HepG2 (cell line): ENCODE results near the gene SAMD14. TPM values are rescaled to one million over a fixed set of nuclear protein-coding genes. Genes with fewer than 3 reads are reported as not detected.

Experiments used
- ARHGAP35 ChIP-seq: sonication (generic); formaldehyde crosslinking; IDR thresholded peaks from 2 replicates; pipeline ENCODE4 v1.9.0; 2022; ENCODE audit warnings: mild to moderate bottlenecking, inconsistent platforms, moderate library complexity, missing genetic modification reagents, borderline replicate concordance
- ERF ChIP-seq: IDR thresholded peaks from 2 replicates; pipeline ENCODE4 v1.6.1; 2018; ENCODE audit warnings: missing biosample characterization, missing genetic modification reagents
- KDM4B ChIP-seq: sonication (generic); formaldehyde crosslinking; IDR thresholded peaks from 2 replicates; pipeline ENCODE4 v1.4.0; 2020; ENCODE audit warnings: missing genetic modification reagents
- MZF1 ChIP-seq: sonication (generic); formaldehyde crosslinking; IDR thresholded peaks from 2 replicates; pipeline ENCODE4 v1.8.1; 2023; ENCODE audit warnings: mild to moderate bottlenecking, missing genetic modification reagents, borderline replicate concordance
- SIX1 ChIP-seq: sonication (generic); formaldehyde crosslinking; IDR thresholded peaks from 2 replicates; pipeline ENCODE4 v1.4.0; 2020; ENCODE audit warnings: missing genetic modification reagents, borderline replicate concordance
- SP5 ChIP-seq: IDR thresholded peaks from 2 replicates; pipeline ENCODE4 v1.6.1; 2016; ENCODE audit warnings: low read depth, borderline replicate concordance
- THAP11 ChIP-seq: IDR thresholded peaks from 2 replicates; pipeline ENCODE4 v1.6.1; 2016; ENCODE audit warnings: missing biosample characterization, missing genetic modification reagents
- ZBTB34 ChIP-seq: sonication (generic); formaldehyde crosslinking; IDR thresholded peaks from 2 replicates; pipeline ENCODE4 v1.8.0; 2022; ENCODE audit warnings: mild to moderate bottlenecking, missing genetic modification reagents
- ZNF549 ChIP-seq: sonication (generic); formaldehyde crosslinking; IDR thresholded peaks from 2 replicates; pipeline ENCODE4 v1.5.0; 2020; ENCODE audit warnings: missing genetic modification reagents
- ZNF615 ChIP-seq: sonication (generic); formaldehyde crosslinking; IDR thresholded peaks from 2 replicates; pipeline ENCODE4 v1.5.0; 2020; ENCODE audit warnings: mild to moderate bottlenecking, missing genetic modification reagents, borderline replicate concordance
- polyA plus RNA-seq, 8 experiments: library from polyadenylated mRNA; depleted of rRNA in 3 of 8; stranded (reverse) in 7 of 8; unstranded in 1 of 8; fragments of >200 nt; fragmentation: Illumina TruSeq in 4 of 8; extraction: Trizol in 4 of 8; gene quantifications; 2 replicates each; pipeline versions ENCODE4 v1.2.1 to v1.2.3, GENCODE V29; 2011 to 2016; ENCODE audit warnings: low read depth in 4 of 8, missing spikeins in 1 of 8, mixed read lengths in 1 of 8; ENCODE audit not compliant: insufficient read depth in 1 of 8
- total RNA-seq, 5 experiments: library from RNA; depleted of rRNA; stranded (reverse); fragments of >200 nt; fragmentation: Illumina TruSeq; extraction: Trizol; gene quantifications; 2 replicates each; pipeline ENCODE4 v1.2.3, GENCODE V29; 2016; ENCODE audit warnings: low read depth in 1 of 5
- TF ChIP-seq, protein P1 (sequence below), 2 experiments: sonication (generic) in 1 of 2; formaldehyde crosslinking in 1 of 2; IDR thresholded peaks; 2 replicates each; pipeline versions ENCODE4 v1.6.1 to v1.9.0; 2014 to 2022; ENCODE audit warnings: antibody characterized with exemption in 1 of 2, borderline replicate concordance in 1 of 2, inconsistent platforms in 1 of 2, low read depth in 1 of 2, missing genetic modification reagents in 1 of 2
- TF ChIP-seq, protein P2 (sequence below): sonication (generic); formaldehyde crosslinking; IDR thresholded peaks from 2 replicates; pipeline ENCODE4; 2020; ENCODE audit warnings: missing genetic modification reagents, mild to moderate bottlenecking, borderline replicate concordance
- TF ChIP-seq, protein P3 (sequence below): sonication (generic); formaldehyde crosslinking; IDR thresholded peaks from 2 replicates; pipeline ENCODE4 v1.4.0; 2020; ENCODE audit warnings: missing genetic modification reagents, borderline replicate concordance

The SAMD14 gene
- total and polyA plus RNA-seq, 2 of the 13 experiments (the other 11 are each of a cell fraction or from before 2014, with no cell fraction given) = 0.07 to 0.22 TPM

DNA sequence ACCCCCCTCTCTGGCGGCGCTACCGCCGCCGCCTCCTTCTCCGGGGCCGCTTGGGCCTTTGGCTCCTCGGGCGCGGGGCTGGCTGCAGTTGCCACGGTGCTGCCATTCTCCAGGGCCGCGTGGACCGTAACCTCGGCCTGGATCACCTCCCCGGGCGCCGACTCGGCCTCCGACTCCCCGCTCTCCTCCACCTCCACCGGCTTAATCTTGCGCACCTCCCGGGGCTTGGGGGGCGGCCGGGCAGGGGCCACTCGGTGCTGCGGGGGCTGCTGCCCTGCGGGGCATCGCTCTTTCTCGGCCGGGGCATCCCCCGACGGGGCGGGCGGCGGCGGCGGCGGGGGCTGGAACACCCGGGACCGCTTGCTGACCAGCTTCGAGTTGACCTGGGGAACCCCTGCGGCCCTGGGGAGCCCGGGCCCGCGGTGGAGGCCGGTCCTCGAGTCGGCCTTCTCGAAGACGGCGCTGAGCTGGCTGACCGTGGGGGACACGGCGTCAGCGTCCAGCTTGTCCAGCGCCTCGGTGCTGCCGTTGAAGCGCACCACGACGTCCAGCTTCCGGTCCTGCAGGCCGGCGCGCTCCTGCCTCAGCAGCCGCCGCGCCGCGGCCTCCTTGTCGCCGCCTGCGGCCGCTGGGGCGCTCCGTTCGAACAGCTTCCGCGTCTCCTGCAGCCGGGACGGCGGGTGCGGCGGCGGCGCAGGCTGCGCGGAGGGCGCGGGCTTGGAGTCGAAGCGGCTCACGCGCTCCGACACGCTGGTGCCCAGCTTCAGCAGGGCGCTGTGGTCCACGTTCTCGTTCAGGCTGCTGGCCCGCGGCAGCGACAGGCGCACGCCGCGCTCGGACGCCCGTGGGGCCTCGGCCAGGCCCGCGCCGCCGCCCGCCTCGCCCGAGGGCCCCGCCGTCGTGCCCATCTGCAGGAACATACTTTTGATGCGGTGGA, 19.7 kb upstream of the SAMD14 start (continued):
- TF ChIP-seq, protein P1, sequence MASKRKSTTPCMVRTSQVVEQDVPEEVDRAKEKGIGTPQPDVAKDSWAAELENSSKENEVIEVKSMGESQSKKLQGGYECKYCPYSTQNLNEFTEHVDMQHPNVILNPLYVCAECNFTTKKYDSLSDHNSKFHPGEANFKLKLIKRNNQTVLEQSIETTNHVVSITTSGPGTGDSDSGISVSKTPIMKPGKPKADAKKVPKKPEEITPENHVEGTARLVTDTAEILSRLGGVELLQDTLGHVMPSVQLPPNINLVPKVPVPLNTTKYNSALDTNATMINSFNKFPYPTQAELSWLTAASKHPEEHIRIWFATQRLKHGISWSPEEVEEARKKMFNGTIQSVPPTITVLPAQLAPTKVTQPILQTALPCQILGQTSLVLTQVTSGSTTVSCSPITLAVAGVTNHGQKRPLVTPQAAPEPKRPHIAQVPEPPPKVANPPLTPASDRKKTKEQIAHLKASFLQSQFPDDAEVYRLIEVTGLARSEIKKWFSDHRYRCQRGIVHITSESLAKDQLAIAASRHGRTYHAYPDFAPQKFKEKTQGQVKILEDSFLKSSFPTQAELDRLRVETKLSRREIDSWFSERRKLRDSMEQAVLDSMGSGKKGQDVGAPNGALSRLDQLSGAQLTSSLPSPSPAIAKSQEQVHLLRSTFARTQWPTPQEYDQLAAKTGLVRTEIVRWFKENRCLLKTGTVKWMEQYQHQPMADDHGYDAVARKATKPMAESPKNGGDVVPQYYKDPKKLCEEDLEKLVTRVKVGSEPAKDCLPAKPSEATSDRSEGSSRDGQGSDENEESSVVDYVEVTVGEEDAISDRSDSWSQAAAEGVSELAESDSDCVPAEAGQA (IDR thresholded peaks at IDR 0.05; ENCODE audit: low read depth) = no peak
- TF ChIP-seq, protein P1 (CRISPR knock-in tag; IDR thresholded peaks at IDR 0.05; ENCODE audit: borderline replicate concordance) = no peak
- TF ChIP-seq KDM4B (CRISPR knock-in tag) = no peak
- TF ChIP-seq, protein P2, sequence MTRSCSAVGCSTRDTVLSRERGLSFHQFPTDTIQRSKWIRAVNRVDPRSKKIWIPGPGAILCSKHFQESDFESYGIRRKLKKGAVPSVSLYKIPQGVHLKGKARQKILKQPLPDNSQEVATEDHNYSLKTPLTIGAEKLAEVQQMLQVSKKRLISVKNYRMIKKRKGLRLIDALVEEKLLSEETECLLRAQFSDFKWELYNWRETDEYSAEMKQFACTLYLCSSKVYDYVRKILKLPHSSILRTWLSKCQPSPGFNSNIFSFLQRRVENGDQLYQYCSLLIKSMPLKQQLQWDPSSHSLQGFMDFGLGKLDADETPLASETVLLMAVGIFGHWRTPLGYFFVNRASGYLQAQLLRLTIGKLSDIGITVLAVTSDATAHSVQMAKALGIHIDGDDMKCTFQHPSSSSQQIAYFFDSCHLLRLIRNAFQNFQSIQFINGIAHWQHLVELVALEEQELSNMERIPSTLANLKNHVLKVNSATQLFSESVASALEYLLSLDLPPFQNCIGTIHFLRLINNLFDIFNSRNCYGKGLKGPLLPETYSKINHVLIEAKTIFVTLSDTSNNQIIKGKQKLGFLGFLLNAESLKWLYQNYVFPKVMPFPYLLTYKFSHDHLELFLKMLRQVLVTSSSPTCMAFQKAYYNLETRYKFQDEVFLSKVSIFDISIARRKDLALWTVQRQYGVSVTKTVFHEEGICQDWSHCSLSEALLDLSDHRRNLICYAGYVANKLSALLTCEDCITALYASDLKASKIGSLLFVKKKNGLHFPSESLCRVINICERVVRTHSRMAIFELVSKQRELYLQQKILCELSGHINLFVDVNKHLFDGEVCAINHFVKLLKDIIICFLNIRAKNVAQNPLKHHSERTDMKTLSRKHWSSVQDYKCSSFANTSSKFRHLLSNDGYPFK = no peak
- no peak for TF ChIP-seq MZF1 (CRISPR knock-in tag)
- TF ChIP-seq ZNF549 (CRISPR knock-in tag) = no peak
- no peak for TF ChIP-seq ZNF615 (CRISPR knock-in tag)
- TF ChIP-seq THAP11 (CRISPR knock-in tag) = peak; percentile 25; the same call in 1 of the 2 replicates
- TF ChIP-seq, protein P3, sequence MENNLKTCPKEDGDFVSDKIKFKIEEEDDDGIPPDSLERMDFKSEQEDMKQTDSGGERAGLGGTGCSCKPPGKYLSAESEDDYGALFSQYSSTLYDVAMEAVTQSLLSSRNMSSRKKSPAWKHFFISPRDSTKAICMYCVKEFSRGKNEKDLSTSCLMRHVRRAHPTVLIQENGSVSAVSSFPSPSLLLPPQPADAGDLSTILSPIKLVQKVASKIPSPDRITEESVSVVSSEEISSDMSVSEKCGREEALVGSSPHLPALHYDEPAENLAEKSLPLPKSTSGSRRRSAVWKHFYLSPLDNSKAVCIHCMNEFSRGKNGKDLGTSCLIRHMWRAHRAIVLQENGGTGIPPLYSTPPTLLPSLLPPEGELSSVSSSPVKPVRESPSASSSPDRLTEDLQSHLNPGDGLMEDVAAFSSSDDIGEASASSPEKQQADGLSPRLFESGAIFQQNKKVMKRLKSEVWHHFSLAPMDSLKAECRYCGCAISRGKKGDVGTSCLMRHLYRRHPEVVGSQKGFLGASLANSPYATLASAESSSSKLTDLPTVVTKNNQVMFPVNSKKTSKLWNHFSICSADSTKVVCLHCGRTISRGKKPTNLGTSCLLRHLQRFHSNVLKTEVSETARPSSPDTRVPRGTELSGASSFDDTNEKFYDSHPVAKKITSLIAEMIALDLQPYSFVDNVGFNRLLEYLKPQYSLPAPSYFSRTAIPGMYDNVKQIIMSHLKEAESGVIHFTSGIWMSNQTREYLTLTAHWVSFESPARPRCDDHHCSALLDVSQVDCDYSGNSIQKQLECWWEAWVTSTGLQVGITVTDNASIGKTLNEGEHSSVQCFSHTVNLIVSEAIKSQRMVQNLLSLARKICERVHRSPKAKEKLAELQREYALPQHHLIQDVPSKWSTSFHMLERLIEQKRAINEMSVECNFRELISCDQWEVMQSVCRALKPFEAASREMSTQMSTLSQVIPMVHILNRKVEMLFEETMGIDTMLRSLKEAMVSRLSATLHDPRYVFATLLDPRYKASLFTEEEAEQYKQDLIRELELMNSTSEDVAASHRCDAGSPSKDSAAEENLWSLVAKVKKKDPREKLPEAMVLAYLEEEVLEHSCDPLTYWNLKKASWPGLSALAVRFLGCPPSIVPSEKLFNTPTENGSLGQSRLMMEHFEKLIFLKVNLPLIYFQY = no peak
- no peak; the same call in 1 of the 2 replicates for TF ChIP-seq ARHGAP35 (CRISPR knock-in tag)
- peak; percentile 47; the same call in 1 of the 2 replicates for TF ChIP-seq ERF (CRISPR knock-in tag)
- TF ChIP-seq ZBTB34 (CRISPR knock-in tag) = no peak
- TF ChIP-seq SIX1 = no peak
- TF ChIP-seq SP5 (CRISPR knock-in tag) = no peak
